Esophagus muscularis mucosa (tissue), 4 donors: Measurements from ENCODE around the gene IFT122. TPM values are rescaled to one million over a fixed set of nuclear protein-coding genes. Genes with fewer than 3 reads are reported as not detected.
"Not testable (repeated sequence)": the region's sequence is repeated elsewhere in the genome, so short reads cannot be mapped to it uniquely, and the experiment has no call there.

Experiments
- DNase-seq: peaks from one replicate; pipeline ENCODE4 v3.0.0-alpha.2; 2017; ENCODE audit errors: extremely low spot score
- H3K27ac ChIP-seq, 4 donors: fragments of 200-600 bp; sonication (generic); replicated peaks in 1 of 4; 1 replicate in 3 of 4; 2 replicates in 1 of 4; pipeline ENCODE4 v1.5.1; 2016 to 2019; ENCODE audit warnings: mild to moderate bottlenecking in 1 of 4
- H3K27me3 ChIP-seq, 4 donors: fragments of 200-600 bp; sonication (generic); one replicate each; pipeline versions ENCODE4 v1.5.1 to v1.6.0; 2016 to 2019
- H3K36me3 ChIP-seq, 4 donors: fragments of 200-600 bp; sonication (generic); one replicate each; pipeline ENCODE4 v1.5.1; 2016 to 2019
- H3K4me1 ChIP-seq, 4 donors: fragments of 200-600 bp; sonication (generic); one replicate each; pipeline ENCODE4 v1.5.1; 2016 to 2019
- H3K4me3 ChIP-seq, 4 donors: fragments of 200-600 bp; sonication (generic); 1 replicate in 2 of 4; 2 replicates in 2 of 4; pipeline ENCODE4 v1.5.1; 2016 to 2019; ENCODE audit warnings: mild to moderate bottlenecking in 4 of 4, moderate library complexity in 1 of 4
- H3K9me3 ChIP-seq, 4 donors: fragments of 200-600 bp; sonication (generic); 1 replicate in 3 of 4; 2 replicates in 1 of 4; pipeline ENCODE4 v1.5.1; 2016 to 2019
- EP300 ChIP-seq: sonication (generic); formaldehyde crosslinking; IDR thresholded peaks from one replicate; pipeline ENCODE4 v1.6.1; 2017; ENCODE audit warnings: antibody characterized with exemption
- POLR2A ChIP-seq: fragments of 450-650 bp; IDR thresholded peaks from one replicate; pipeline ENCODE4 v1.6.1; 2017; ENCODE audit warnings: antibody characterized with exemption, moderate library complexity, mild to moderate bottlenecking, low read depth
- POLR2AphosphoS5 ChIP-seq, 2 donors: sonication (generic); formaldehyde crosslinking; IDR thresholded peaks; one replicate each; pipeline ENCODE4 v1.6.1; 2017; ENCODE audit warnings: antibody characterized with exemption in 2 of 2
- WGBS: methylation state at CpG from one replicate; pipeline ENCODE4 v1.1.5; 2018; 5-methylcytosine and 5-hydroxymethylcytosine counted together
- intact Hi-C: fragments of 100-400 bp; cut with DNase I; formaldehyde crosslinking; loops from one replicate; pipeline ENCODE4 v1.15.1; 2023
- total RNA-seq, 4 donors: library from RNA; depleted of rRNA; stranded (reverse); fragments of >200 nt; gene quantifications; one replicate each; pipeline versions ENCODE4 v1.1.0 to v1.2.1, GENCODE V29; 2016
- TF ChIP-seq, protein P1 (sequence below), 3 experiments: fragments of 200-600 bp in 2 of 3; fragments of 450-650 bp in 1 of 3; sonication (generic) in 2 of 3; IDR thresholded peaks; one replicate each; pipeline ENCODE4 v1.5.1; 2017 to 2019; ENCODE audit warnings: antibody characterized with exemption in 3 of 3, mild to moderate bottlenecking in 2 of 3, moderate library complexity in 1 of 3

IFT122 gene
- total RNA-seq, 4 donors from 2014 or later = 19.5 to 32.8 (median 21.9) TPM

DNA sequence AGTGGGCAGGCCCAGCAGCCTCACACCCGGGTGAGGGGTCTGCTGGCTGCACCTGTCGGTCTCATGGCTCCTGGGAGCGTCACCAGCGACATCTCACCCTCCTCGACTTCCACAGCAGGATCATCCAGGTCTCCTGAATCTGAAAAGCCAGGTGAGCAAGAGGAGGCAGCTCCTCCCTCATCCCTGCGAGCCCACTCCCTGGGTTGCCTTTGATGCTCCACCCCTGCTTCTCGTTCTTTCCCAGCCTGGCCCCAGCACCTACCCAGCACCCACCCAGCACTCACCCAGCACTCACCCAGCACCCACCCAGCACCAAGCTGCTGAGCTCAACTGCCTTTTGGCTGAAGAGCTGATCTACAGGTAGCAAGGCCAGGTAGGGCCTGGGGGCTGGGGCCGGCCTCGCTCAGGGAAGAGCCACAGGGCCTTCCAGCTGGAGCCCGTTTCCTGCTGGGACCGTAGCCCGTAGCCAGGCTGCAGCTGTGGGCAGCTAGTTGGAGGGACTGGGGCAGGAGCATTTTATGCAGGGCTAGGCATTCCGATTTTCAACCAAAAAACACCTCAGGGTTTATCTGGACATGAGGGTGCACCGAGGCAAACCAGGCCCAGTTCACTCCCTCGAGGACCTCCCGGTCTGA, 103.2 kb downstream of the IFT122 start, which contains the start of gene H1-8:
Gene H1-8 (plus strand): TSS at position 20 of the 635 bp plus-strand sequence. CDS start 44 bp downstream, at position 64.
- H3K9me3 ChIP-seq = no peaks in the 10 kb centered on the region
- no peak for DNase-seq
- H3K36me3 ChIP-seq = no peaks in the 10 kb centered on the region
- H3K27me3 ChIP-seq = no peaks in the 10 kb centered on the region
- TF ChIP-seq, protein P1, sequence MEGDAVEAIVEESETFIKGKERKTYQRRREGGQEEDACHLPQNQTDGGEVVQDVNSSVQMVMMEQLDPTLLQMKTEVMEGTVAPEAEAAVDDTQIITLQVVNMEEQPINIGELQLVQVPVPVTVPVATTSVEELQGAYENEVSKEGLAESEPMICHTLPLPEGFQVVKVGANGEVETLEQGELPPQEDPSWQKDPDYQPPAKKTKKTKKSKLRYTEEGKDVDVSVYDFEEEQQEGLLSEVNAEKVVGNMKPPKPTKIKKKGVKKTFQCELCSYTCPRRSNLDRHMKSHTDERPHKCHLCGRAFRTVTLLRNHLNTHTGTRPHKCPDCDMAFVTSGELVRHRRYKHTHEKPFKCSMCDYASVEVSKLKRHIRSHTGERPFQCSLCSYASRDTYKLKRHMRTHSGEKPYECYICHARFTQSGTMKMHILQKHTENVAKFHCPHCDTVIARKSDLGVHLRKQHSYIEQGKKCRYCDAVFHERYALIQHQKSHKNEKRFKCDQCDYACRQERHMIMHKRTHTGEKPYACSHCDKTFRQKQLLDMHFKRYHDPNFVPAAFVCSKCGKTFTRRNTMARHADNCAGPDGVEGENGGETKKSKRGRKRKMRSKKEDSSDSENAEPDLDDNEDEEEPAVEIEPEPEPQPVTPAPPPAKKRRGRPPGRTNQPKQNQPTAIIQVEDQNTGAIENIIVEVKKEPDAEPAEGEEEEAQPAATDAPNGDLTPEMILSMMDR (IDR thresholded peaks at IDR 0.05) = no peak
- TF ChIP-seq POLR2A (no peak), POLR2AphosphoS5 (IDR thresholded peaks at IDR 0.05) (no peak), EP300 (no peak)
- H3K4me3 ChIP-seq = no peak within 1 kb of the TSS
- 91% methylated on average over 8 of the region's 16 CpGs for WGBS
- intact Hi-C loops = no loop called here
- no peak within 1 kb of the TSS for H3K27ac ChIP-seq
- H3K4me1 ChIP-seq = no peaks in the 10 kb centered on the region

DNA sequence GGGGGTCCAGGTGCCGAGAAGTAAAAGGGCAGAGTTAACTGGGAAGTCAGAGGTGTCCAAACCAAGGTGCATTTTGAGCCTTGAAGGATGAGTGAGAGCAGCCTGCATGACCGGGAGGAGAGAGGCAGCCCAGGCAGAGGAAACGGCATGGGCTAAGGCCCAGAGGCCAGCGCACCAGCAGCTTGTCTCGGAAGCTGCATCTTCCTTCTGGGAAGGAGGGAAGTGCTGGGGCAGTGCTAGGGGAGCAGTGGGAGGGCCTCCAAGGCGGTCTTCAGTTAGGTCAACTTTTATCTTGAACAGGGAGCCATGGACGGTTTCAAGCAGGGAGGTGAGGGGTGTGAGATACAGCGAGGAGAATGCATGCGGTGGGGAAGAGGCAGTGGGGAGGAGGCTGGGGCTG, 104.0 kb downstream of the IFT122 start:
- intact Hi-C loops = no loop called here
- H3K9me3 ChIP-seq = no peaks in the 10 kb centered on the region
- H3K4me1 ChIP-seq = no peaks in the 10 kb centered on the region
- no peak for DNase-seq
- H3K27me3 ChIP-seq = no peaks in the 10 kb centered on the region
- no peaks in the 10 kb centered on the region for H3K36me3 ChIP-seq
- 88% methylated on average over 9 of the region's 9 CpGs for WGBS
- H3K27ac ChIP-seq = no peak overlapping the region
- H3K4me3 ChIP-seq = no peak overlapping the region
- TF ChIP-seq POLR2AphosphoS5 (IDR thresholded peaks at IDR 0.05) = no peak
- TF ChIP-seq POLR2A = no peak
- TF ChIP-seq, protein P1 (IDR thresholded peaks at IDR 0.05) = no peak
- TF ChIP-seq EP300 = no peak

DNA sequence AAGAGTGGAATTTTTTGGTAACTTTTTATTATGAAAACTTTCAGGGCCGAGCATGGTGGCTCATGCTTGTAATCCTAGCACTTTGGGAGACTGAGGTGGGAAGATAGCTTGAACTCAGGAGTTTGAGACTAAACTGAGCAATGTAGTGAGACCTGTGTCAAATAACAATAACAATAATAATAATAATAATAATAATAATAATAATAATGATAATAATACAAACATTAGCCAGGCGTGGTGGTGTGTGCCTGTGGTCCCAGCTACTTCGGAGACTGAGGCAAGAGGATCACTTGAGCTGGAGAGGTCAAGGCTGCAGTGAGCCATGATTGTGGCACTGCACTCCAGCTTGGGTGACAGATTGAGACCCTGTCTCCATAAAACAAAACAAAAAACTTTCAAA, 105.9 kb downstream of the IFT122 start:
- H3K27me3 ChIP-seq, DNase-seq, H3K27ac ChIP-seq, H3K4me3 ChIP-seq, H3K36me3 ChIP-seq, H3K4me1 ChIP-seq, intact Hi-C loops, H3K9me3 ChIP-seq: not testable (repeated sequence)
- WGBS = 92% methylated on average over 3 of the region's 3 CpGs

DNA sequence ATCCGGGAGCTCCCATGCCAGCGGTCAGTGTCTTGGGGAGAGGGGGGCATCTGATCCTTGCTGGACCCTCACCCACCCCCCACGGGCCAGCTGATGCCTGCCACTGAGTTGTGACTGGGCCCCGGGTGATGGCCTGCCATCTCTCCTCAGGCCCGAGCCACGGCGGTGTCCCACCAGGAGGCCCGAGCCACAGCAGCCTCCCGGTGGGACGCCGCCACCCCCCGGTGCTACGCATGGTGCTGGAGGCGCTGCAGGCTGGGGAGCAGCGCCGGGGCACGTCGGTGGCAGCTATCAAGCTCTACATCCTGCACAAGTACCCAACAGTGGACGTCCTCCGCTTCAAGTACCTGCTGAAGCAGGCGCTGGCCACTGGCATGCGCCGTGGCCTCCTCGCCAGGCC, 107.2 kb downstream of the IFT122 start:
- no peak for TF ChIP-seq POLR2A
- no peak for TF ChIP-seq EP300
- Histone ChIP-seq H3K36me3 (no peaks in the 10 kb centered on the region), H3K27ac (no peak overlapping the region), H3K27me3 (no peaks in the 10 kb centered on the region), H3K4me3 (no peak overlapping the region), H3K4me1 (no peaks in the 10 kb centered on the region), H3K9me3 (no peaks in the 10 kb centered on the region)
- no peak for DNase-seq
- WGBS = 70% methylated on average over 5 of the region's 24 CpGs
- intact Hi-C loops = no loop called here

DNA sequence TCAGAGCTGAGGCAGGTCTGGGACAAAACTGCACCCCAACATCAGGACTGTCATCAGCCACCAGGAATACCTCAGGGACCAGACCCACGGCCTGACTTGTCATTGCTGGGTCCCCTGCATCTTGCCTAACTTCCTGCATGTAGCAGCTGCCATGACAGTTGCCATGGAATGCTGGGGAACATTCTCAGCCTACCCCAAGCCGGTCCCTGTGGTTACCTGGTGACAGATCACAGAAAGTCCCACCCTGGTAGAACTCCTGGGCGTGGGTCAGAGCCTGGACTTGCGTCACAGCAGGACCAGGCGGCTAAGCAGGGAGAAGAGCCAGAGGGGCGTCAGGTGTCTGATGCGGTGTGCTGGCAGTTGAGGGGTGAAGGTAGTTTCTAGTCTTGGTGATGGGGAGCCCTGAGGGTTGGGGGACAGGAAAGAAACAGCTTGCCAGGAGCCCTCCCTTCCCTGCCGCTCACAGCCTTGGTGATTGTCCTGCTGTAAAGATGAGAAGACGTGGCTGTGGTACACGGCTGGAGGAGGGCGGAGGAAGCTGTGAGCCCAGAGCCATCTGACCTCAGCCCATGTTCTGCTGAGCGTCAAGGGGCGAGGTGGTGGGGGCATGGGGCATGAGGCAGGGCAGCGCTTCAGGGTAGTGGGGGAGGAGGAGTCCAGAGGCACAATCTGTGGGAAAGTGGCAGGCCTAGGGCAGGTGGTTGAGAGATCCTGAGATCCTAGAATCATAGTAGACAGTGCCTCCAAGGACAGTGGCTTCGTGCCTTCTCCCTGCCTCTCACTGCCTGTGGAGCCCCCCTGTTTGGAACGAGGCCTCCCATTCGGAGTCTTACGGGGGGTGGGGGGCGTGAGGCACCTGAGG, 108.3 kb downstream of the IFT122 start:
- intact Hi-C loops = no loop called here
- WGBS = 87% methylated on average over 16 of the region's 19 CpGs
- TF ChIP-seq POLR2A (no peak), EP300 (no peak), POLR2AphosphoS5 (IDR thresholded peaks at IDR 0.05) (no peak)
- TF ChIP-seq, protein P1 (IDR thresholded peaks at IDR 0.05) = no peak

More for the DNA sequence above, 108.3 kb downstream of the IFT122 start:
- no peaks in the 10 kb centered on the region for H3K9me3 ChIP-seq
- no peaks in the 10 kb centered on the region for H3K36me3 ChIP-seq
- H3K27ac ChIP-seq = no peak overlapping the region
- no peaks in the 10 kb centered on the region for H3K27me3 ChIP-seq
- H3K4me3 ChIP-seq = no peak overlapping the region
- no peak for DNase-seq
- peaks cover 2 to 9% (median 6%) of the 10 kb centered on the region in 4 donors for H3K4me1 ChIP-seq
